Cardiac fibroblast (primary cell): Measurements from ENCODE around the gene TATDN3.
"Not testable (repeated sequence)": the region's sequence is repeated elsewhere in the genome, so short reads cannot be mapped to it uniquely, and the experiment has no call there.

Source experiments
- DNase-seq, 2 donors: peaks; one replicate each; pipeline versions ENCODE4 v3.0.0 to v3.0.0-alpha.2; 2010; ENCODE audit warnings: low read depth in 2 of 2
- H3K4me3 ChIP-seq, 2 donors: replicated peaks in 1 of 2; 1 replicate in 1 of 2; 2 replicates in 1 of 2; pipeline ENCODE4 v1.5.1; 2011; ENCODE audit warnings: low read depth in 2 of 2, low read length in 2 of 2, mild to moderate bottlenecking in 2 of 2, moderate library complexity in 1 of 2
- TF ChIP-seq, protein P1 (sequence below): IDR thresholded peaks from one replicate; pipeline ENCODE4 v1.5.1; 2011; ENCODE audit warnings: low read depth, mild to moderate bottlenecking, low read length, inconsistent platforms

Gene TATDN3

DNA sequence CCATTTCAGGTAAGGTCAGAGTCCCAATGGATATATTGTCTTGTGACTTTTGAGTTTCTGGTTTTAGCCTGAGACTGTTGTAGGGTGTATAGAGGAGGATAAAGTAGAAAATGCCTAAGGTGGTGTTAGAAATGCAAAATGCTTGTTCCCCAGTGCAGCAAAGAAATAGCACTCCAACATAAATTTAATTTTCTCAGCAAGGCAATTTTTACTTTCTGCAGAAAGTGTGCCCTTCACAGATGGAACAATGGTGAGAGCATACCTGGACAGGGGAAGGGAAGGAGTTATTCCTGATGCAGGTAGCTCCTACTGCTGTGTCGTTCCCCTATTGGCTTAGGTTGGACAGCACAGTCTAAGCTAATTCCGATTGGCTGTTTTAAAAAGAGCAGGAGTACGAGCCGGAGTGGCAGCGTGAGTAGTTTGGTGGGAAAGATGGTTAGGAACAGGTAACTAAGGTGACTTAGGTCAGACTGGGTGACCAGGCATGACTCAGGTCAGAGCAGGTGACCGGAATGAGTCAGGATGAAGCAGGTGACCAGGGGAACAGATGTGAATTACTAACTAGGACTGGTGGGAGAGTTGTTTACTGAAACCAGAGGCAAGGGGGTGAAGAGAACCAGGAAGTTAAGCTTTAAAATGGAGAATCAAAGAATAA lies 34.2 kb downstream of the TATDN3 start:
- no peak for DNase-seq
- TF ChIP-seq, protein P1, sequence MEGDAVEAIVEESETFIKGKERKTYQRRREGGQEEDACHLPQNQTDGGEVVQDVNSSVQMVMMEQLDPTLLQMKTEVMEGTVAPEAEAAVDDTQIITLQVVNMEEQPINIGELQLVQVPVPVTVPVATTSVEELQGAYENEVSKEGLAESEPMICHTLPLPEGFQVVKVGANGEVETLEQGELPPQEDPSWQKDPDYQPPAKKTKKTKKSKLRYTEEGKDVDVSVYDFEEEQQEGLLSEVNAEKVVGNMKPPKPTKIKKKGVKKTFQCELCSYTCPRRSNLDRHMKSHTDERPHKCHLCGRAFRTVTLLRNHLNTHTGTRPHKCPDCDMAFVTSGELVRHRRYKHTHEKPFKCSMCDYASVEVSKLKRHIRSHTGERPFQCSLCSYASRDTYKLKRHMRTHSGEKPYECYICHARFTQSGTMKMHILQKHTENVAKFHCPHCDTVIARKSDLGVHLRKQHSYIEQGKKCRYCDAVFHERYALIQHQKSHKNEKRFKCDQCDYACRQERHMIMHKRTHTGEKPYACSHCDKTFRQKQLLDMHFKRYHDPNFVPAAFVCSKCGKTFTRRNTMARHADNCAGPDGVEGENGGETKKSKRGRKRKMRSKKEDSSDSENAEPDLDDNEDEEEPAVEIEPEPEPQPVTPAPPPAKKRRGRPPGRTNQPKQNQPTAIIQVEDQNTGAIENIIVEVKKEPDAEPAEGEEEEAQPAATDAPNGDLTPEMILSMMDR = no peak

DNA sequence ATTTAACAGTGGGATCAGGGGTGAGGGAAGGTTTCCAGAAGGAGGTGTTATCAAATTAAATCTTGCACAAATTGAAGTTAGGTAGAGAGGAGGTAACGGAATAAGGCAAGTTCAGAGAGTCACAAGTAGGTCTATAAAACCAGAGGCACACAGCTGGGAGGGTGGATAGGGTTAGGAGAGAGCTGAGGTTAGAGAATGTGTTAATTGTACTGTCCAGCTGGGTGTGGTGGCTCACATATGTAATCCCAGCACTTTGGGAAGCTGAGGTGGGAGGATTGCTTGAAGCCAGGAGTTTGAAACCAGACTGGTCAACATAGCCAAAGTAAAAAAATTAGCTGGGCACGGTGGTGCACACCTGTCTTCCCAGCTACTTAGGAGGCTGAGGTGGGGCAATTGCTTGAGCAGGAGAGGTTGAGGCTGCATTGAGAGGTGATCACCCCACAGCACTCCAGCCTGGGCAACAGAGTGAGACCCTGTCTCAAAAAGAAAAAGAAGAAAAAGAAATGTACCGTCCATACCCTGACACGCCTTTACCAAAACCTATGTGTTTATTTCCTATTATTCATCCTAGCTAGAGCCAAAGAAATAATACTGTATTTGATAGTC lies 35.6 kb downstream of the TATDN3 start:
- no peak for DNase-seq
- TF ChIP-seq, protein P1 = no peak
- H3K4me3 ChIP-seq = no peak overlapping the region

More for the DNA sequence above, 34.2 kb downstream of the TATDN3 start:
- no peak overlapping the region for H3K4me3 ChIP-seq

DNA sequence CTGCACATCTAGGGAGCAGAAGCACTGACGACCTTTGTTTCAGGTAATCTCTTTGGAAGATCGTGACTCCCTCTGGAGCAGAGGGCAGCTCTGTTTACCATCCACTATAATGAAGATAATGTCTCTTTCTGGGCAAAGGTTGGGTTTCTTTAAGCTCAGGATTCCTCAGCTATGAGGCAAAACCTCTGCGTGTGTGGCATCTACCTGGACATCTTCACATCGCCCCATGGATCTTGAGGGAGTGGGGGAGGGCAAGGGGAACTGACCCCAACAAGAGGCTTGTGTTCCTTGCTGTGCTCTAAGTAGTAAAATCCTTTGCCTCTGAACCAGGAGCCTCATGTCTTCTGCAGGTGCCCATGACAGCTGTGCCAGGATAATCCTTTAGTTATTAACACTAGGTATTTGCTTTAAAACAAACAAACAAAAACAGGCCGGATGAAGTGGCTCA lies 36.2 kb downstream of the TATDN3 start:
- no peak for DNase-seq
- TF ChIP-seq, protein P1 = no peak
- no peak overlapping the region for H3K4me3 ChIP-seq

DNA sequence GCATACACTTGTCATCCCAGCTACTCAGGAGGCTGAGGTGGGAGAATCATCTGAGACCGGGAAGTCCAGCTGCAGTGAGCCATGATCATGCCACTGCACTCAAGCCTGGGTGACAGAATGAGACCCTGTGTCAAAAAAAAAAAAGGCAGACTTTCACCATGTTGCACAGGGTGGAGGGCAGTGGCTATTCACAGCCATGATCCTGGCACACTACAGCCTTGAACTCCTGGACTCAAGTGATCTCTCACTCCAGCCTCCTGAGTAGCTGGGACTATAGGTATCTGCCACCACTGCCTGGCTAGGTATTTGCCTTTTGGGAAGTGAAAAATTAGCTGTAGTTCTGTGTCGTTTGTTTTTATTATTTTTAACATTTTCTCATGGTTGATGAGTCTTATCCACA lies 36.7 kb downstream of the TATDN3 start:
- no peak overlapping the region for H3K4me3 ChIP-seq
- no peak for DNase-seq
- TF ChIP-seq, protein P1 = no peak

DNA sequence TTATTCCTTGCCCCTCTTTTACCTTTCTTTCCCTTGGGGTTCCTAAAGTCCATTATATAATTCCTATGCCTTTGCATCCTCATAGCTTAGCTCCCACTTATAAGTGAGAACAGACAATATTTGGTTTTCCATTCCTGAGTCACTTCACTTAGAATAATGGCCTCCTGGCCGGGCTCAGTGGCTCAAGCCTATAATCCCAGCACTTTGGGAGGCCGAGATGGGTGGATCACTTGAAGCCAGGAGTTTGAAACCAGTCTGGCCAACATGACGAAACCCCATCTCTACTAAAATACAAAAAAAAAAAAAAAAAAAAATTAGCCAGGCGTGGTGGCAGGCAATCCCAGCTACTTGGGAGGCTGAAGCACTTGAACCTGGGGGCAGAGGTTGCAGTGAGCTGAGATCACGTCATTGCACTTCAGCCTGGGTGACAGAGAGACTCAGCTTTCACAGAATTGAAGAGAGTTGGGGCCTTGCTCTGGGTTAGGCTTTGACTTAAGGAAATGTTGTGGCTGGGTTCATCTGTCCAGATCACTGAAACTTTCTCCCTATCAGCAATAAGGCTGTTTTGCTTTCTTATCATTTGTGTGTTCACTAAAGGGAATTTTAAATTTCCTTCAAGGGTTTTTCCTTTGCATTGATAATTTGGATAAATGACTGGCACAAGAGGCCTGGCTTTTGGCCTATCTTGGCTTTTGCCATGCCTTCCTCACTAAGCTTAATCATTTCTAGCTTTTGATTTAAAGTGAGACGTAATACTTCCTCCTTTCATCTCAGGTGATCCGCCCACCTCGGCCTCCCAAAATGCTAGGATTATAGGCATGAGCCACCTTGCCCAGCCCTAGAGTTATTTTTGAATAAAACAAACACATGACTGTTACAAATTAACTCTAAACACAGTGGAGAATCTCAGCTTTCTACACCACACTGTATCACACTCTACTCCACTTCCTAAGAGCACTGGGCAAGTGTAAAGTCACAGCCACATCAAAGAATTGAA lies 41.8 kb downstream of the TATDN3 start:
- not testable (repeated sequence) for H3K4me3 ChIP-seq, DNase-seq

DNA sequence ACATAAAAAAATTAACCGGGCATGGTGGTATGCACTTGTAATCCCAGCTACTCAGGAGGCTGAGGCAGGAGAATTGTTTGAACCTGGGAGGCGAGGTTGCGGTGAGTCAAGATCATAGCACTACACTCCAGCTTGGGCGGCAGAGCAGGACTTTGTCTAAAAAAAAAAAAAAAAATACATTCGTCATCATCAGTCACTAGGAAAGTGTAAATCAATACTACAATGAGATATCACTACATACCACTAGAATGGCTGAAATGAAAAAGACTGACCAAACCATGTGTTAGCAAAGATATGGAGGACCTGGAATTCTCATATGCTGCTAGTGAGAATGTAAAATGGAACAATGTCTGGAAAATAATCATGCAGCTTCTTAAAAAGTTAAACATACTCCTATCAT lies 46.5 kb downstream of the TATDN3 start:
- no peak overlapping the region for H3K4me3 ChIP-seq
- TF ChIP-seq, protein P1 = no peak
- DNase-seq = no peak

DNA sequence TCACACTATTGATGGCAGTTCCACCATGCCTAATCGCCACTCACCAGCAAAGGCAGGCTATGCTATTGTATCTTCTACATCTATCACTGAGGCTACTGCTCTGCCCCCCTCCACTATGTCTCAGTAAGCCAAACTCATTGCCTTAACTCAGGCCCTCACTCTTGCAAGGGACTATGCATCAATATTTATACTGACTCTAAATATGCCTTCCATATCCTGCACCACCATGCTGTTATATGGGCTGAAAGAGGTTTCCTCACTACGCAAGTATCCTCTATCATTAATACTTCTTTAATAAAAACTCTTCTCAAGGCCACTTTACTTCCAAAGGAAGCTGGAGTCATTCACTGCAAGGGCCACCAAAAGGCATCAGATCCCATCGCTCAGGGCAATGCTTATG lies 52.8 kb downstream of the TATDN3 start:
- DNase-seq, H3K4me3 ChIP-seq: not testable (repeated sequence)
